Raji (cell line): Measurements from ENCODE around the gene BLTP2.

Experiments
- POLR2A ChIP-seq: IDR thresholded peaks from 2 replicates; pipeline ENCODE4 v1.6.1; 2011; ENCODE audit warnings: low read depth, low read length, control low read depth; ENCODE audit not compliant: insufficient read depth

Gene BLTP2

GRCh38 chr17:28657756-28658155, 12.8 kb upstream of the BLTP2 start:
- no peak for TF ChIP-seq POLR2A

- TF ChIP-seq POLR2A, result no peak
These were observed 10.2 kb upstream of the BLTP2 start for GRCh38 chr17:28655160-28655559.

- TF ChIP-seq POLR2A, result no peak
These were observed 3.7 kb upstream of the BLTP2 start for GRCh38 chr17:28648698-28649097.

GRCh38 chr17:28646039-28646754, 1.2 kb upstream of the BLTP2 start:
- no peak for TF ChIP-seq POLR2A

- TF ChIP-seq POLR2A, result no peak
These were observed 600 bp upstream of the BLTP2 start for GRCh38 chr17:28645576-28645939.

GRCh38 chr17:28643983-28644786, 773 bp downstream of the BLTP2 start:
- TF ChIP-seq POLR2A, result no peak

- TF ChIP-seq POLR2A, result no peak
These were observed 3.4 kb downstream of the BLTP2 start for GRCh38 chr17:28641579-28641978.

GRCh38 chr17:28635506-28635905, 9.5 kb downstream of the BLTP2 start:
- TF ChIP-seq POLR2A, result no peak

GRCh38 chr17:28634206-28634865, 10.6 kb downstream of the BLTP2 start:
- no peak for TF ChIP-seq POLR2A

GRCh38 chr17:28626818-28627217, 18.1 kb downstream of the BLTP2 start:
- TF ChIP-seq POLR2A, result no peak

GRCh38 chr17:28624148-28624547, 20.8 kb downstream of the BLTP2 start:
- TF ChIP-seq POLR2A, result no peak

- TF ChIP-seq POLR2A, result no peak
These were observed 21.3 kb downstream of the BLTP2 start for GRCh38 chr17:28623696-28624095.

GRCh38 chr17:28622186-28622585, 22.8 kb downstream of the BLTP2 start:
- TF ChIP-seq POLR2A, result no peak

GRCh38 chr17:28620010-28620409, 24.9 kb downstream of the BLTP2 start:
- TF ChIP-seq POLR2A, result no peak

- TF ChIP-seq POLR2A, result no peak
These were observed 26.5 kb downstream of the BLTP2 start for GRCh38 chr17:28618464-28618863.

GRCh38 chr17:28616281-28616680, 28.7 kb downstream of the BLTP2 start:
- no peak for TF ChIP-seq POLR2A

GRCh38 chr17:28615260-28615940, 29.6 kb downstream of the BLTP2 start:
- TF ChIP-seq POLR2A, result no peak
